K562 (cell line): ENCODE data around the gene RAB3C. TPM values are rescaled to one million over a fixed set of nuclear protein-coding genes. Genes with fewer than 3 reads are reported as not detected.

Experiments used
- ATAC-seq: fragments of 200-7000 bp; cut with Tn5 transposase; 3 replicates; pipeline ENCODE4 v1.9.1; 2020; ENCODE audit warnings: moderate library complexity
- BruUV-seq: library from RNA; stranded (reverse); fragments of 400-500 nt; replicated peaks from 2 replicates; lab custom pipeline; 2021; lab: Mats Ljungman, UMichigan
- CTCF ChIA-PET: fragments of 300-600 bp; formaldehyde crosslinking; extraction: SDS; loops from one replicate; lab custom pipeline; 2021; ENCODE audit warnings: low intra/inter-chr PET ratio; lab: Yijun Ruan, JAX
- POLR2A ChIA-PET: fragments of 300-600, 350-650 bp; sonication (Branson Sonifier 250); formaldehyde crosslinking; extraction: SDS; loops from one replicate; lab custom pipeline; 2021; ENCODE audit warnings: antibody characterized with exemption, inconsistent platforms; lab: Yijun Ruan, JAX
- DNase-seq, 4 experiments: peaks; one replicate each; pipeline versions ENCODE4 v3.0.0 to v3.0.0-alpha.2; 2011 to 2018; ENCODE audit warnings: low spot score in 3 of 4, mixed read lengths in 3 of 4; ENCODE audit errors: extremely low read depth in 1 of 4
- FAIRE-seq: peaks from 2 replicates; lab custom pipeline; 2011; peaks lifted over from hg19 to GRCh38; lab: Jason Lieb, UNC
- H2AFZ ChIP-seq: 2 replicates; pipeline ENCODE4 v1.6.0; 2011; ENCODE audit warnings: low read depth, low read length, control low read depth, inconsistent platforms
- H3K27ac ChIP-seq: fragments of 200-600 bp; 3 replicates; pipeline ENCODE4 v1.8.0; 2011; ENCODE audit warnings: low read depth, mild to moderate bottlenecking, control low read depth, inconsistent platforms, low read length, moderate library complexity, mixed read lengths; ENCODE audit errors: extremely low read depth
- H3K27me3 ChIP-seq, 2 experiments: fragments of 300-600 bp in 1 of 2; 2 replicates in 1 of 2; 3 replicates in 1 of 2; pipeline versions ENCODE4 v1.6.0 to v1.8.0; 2011; ENCODE audit warnings: inconsistent platforms in 2 of 2, low read length in 2 of 2, mild to moderate bottlenecking in 1 of 2, mixed read lengths in 1 of 2, moderate library complexity in 1 of 2; ENCODE audit not compliant: control insufficient read depth in 2 of 2, insufficient read depth in 2 of 2
- H3K36me3 ChIP-seq: fragments of 300-600 bp; 3 replicates; pipeline ENCODE4 v1.8.0; 2011; ENCODE audit warnings: mild to moderate bottlenecking, low read length, inconsistent platforms; ENCODE audit not compliant: control insufficient read depth, insufficient read depth
- H3K4me1 ChIP-seq, 2 experiments: fragments of 200-600 bp in 1 of 2; replicated peaks in 1 of 2; 2 replicates in 1 of 2; 3 replicates in 1 of 2; pipeline versions ENCODE4 v1.5.1 to v1.8.0; 2011; ENCODE audit warnings: inconsistent platforms in 2 of 2, low read length in 2 of 2, mild to moderate bottlenecking in 1 of 2, mixed read lengths in 1 of 2, moderate library complexity in 1 of 2; ENCODE audit not compliant: control insufficient read depth in 2 of 2, insufficient read depth in 2 of 2
- H3K4me2 ChIP-seq: 2 replicates; pipeline ENCODE4 v1.6.1; 2011; ENCODE audit warnings: low read length, control low read depth, inconsistent platforms, mixed read lengths; ENCODE audit not compliant: insufficient read depth
- H3K4me3 ChIP-seq: fragments of 200-600 bp; sonication (generic), shearing (Covaris generic); 2 replicates; pipeline ENCODE4 v1.5.1; 2016; ENCODE audit warnings: control low read depth, inconsistent platforms
- H3K79me2 ChIP-seq: fragments of 200-600 bp; 3 replicates; pipeline ENCODE4 v1.8.0; 2011; ENCODE audit warnings: low read length, inconsistent platforms; ENCODE audit not compliant: control insufficient read depth, insufficient read depth
- H3K9ac ChIP-seq, 2 experiments: 2 replicates each; pipeline versions ENCODE4 v1.6.0 to v1.6.1; 2011; ENCODE audit warnings: low read depth in 2 of 2, low read length in 2 of 2, control low read depth in 1 of 2, inconsistent platforms in 1 of 2, mild to moderate bottlenecking in 1 of 2, mixed read lengths in 1 of 2; ENCODE audit not compliant: insufficient read depth in 1 of 2
- H3K9me1 ChIP-seq: one replicate; pipeline ENCODE4 v1.6.0; 2011; ENCODE audit warnings: inconsistent platforms, mild to moderate bottlenecking, low read length, moderate library complexity; ENCODE audit not compliant: control insufficient read depth, insufficient read depth
- H3K9me3 ChIP-seq: replicated peaks from 2 replicates; pipeline ENCODE4 v1.5.1; 2011; ENCODE audit warnings: low read depth, low read length, inconsistent platforms; ENCODE audit not compliant: control insufficient read depth, insufficient read depth
- H4K20me1 ChIP-seq: replicated peaks from 2 replicates; pipeline ENCODE4 v1.6.1; 2011; ENCODE audit warnings: low read length, inconsistent platforms, mixed read lengths; ENCODE audit not compliant: control insufficient read depth, insufficient read depth
- CBX2 ChIP-seq: fragments of 200-600 bp; sonication (generic); IDR thresholded peaks from one replicate; pipeline ENCODE4 v1.6.1; 2012; ENCODE audit warnings: mild to moderate bottlenecking, low read length, inconsistent platforms; ENCODE audit not compliant: insufficient read depth, poor library complexity, severe bottlenecking
- E2F6 ChIP-seq, 2 experiments: IDR thresholded peaks; 2 replicates each; pipeline ENCODE4 v1.6.1; 2011; ENCODE audit warnings: borderline replicate concordance in 1 of 2, control low read depth in 1 of 2, low read depth in 1 of 2, low read length in 1 of 2, mild to moderate bottlenecking in 1 of 2, mixed read lengths in 1 of 2, moderate library complexity in 1 of 2; ENCODE audit not compliant: insufficient read depth in 1 of 2, insufficient read length in 1 of 2, poor library complexity in 1 of 2, severe bottlenecking in 1 of 2; ENCODE audit errors: extremely low read depth in 1 of 2
- ESRRA ChIP-seq: fragments of 450-650 bp; IDR thresholded peaks from 2 replicates; pipeline ENCODE4 v1.6.1; 2014; ENCODE audit warnings: low read depth, mild to moderate bottlenecking, moderate library complexity, borderline replicate concordance
- HDAC6 ChIP-seq: IDR thresholded peaks from 2 replicates; pipeline ENCODE4 v1.6.1; 2012; ENCODE audit warnings: low read depth, mild to moderate bottlenecking, control low read depth, inconsistent platforms, low read length, moderate library complexity
- ILF3 ChIP-seq: fragments of 450-650 bp; IDR thresholded peaks from 2 replicates; pipeline ENCODE4 v1.6.1; 2018; ENCODE audit warnings: antibody characterized with exemption, mild to moderate bottlenecking, moderate library complexity, borderline replicate concordance
- MYBL2 ChIP-seq, 2 experiments: fragments of 450-650 bp in 1 of 2; sonication (generic) in 1 of 2; formaldehyde crosslinking in 1 of 2; IDR thresholded peaks; 2 replicates each; pipeline versions ENCODE4 v1.6.1 to v1.8.1; 2017 to 2022; ENCODE audit warnings: borderline replicate concordance in 1 of 2, inconsistent platforms in 1 of 2, low read depth in 1 of 2, mild to moderate bottlenecking in 1 of 2, missing genetic modification reagents in 1 of 2, moderate library complexity in 1 of 2
- MYNN ChIP-seq, 2 experiments: sonication (generic); formaldehyde crosslinking in 1 of 2; IDR thresholded peaks; 2 replicates each; pipeline versions ENCODE4 v1.5.0 to v1.6.1; 2016 to 2020; ENCODE audit warnings: antibody characterized with exemption in 1 of 2, missing genetic modification reagents in 1 of 2
- NELFE ChIP-seq: IDR thresholded peaks from 2 replicates; pipeline ENCODE4 v1.6.1; 2011; ENCODE audit warnings: mild to moderate bottlenecking; ENCODE audit not compliant: insufficient read depth, insufficient read length
- NR2C1 ChIP-seq, 2 experiments: fragments of 450-650 bp; IDR thresholded peaks; 2 replicates each; pipeline ENCODE4 v1.6.1; 2017; ENCODE audit warnings: mild to moderate bottlenecking in 2 of 2, antibody characterized with exemption in 1 of 2, inconsistent platforms in 1 of 2, missing compliant biosample characterization in 1 of 2, missing genetic modification characterization in 1 of 2
- PATZ1 ChIP-seq: fragments of 250-450 bp; sonication (Bioruptor Pico); IDR thresholded peaks from 2 replicates; pipeline ENCODE4 v1.5.0; 2020; ENCODE audit warnings: mild to moderate bottlenecking, borderline replicate concordance
- PML ChIP-seq: IDR thresholded peaks from 2 replicates; pipeline ENCODE4 v1.6.1; 2012; ENCODE audit warnings: low read length, inconsistent platforms
- RFX5 ChIP-seq: IDR thresholded peaks from 2 replicates; pipeline ENCODE4 v1.6.1; 2011; ENCODE audit warnings: low read depth, mild to moderate bottlenecking, improper control_type of control experiment, low read length
- RNF219 ChIP-seq: fragments of 250-450 bp; sonication (Bioruptor Pico); IDR thresholded peaks from 2 replicates; pipeline ENCODE4 v1.5.0; 2022; ENCODE audit warnings: mild to moderate bottlenecking
- SMAD1 ChIP-seq: fragments of 150-350 bp; IDR thresholded peaks from 2 replicates; pipeline ENCODE4 v1.6.1; 2014; ENCODE audit warnings: low read length, low read depth; ENCODE audit not compliant: partially characterized antibody
- TAF7 ChIP-seq: fragments of 450-650 bp; IDR thresholded peaks from 2 replicates; pipeline ENCODE4 v1.6.1; 2016; ENCODE audit warnings: missing genetic modification characterization, missing compliant biosample characterization
- ZBTB1 ChIP-seq: sonication (generic); formaldehyde crosslinking; IDR thresholded peaks from 2 replicates; pipeline ENCODE4 v1.8.1; 2023; ENCODE audit warnings: missing genetic modification reagents, low read depth, mild to moderate bottlenecking, borderline replicate concordance
- ZNF140 ChIP-seq: fragments of 250-450 bp; sonication (Bioruptor Pico); IDR thresholded peaks from 2 replicates; pipeline ENCODE4 v1.8.0; 2021; ENCODE audit warnings: moderate library complexity, mild to moderate bottlenecking, inconsistent platforms
- WGBS: fragments of 100-300 bp; shearing (Covaris generic); methylation state at CpG from one replicate; pipeline ENCODE4 v1.1.6; 2016; ENCODE audit warnings: low coverage, mixed read lengths; ENCODE audit not compliant: insufficient coverage; ENCODE audit errors: missing lambda C conversion rate; 5-methylcytosine and 5-hydroxymethylcytosine counted together
- in situ Hi-C: fragments of 300-500 bp; cut with MboI; formaldehyde crosslinking; loops from 4 replicates; pipeline ENCODE4 v1.15.0; 2018; ENCODE audit warnings: inconsistent platforms, mixed read lengths
- intact Hi-C: fragments of 100-400 bp; cut with micrococcal nuclease; formaldehyde crosslinking; loops from 2 replicates; pipeline ENCODE4 v1.14.2; 2022
- polyA plus RNA-seq, 8 experiments: library from polyadenylated mRNA; depleted of rRNA in 4 of 8; stranded (reverse) in 5 of 8; unstranded in 3 of 8; fragments of >200 nt; fragmentation: Nextera tagmentation in 2 of 8; fragmentation: Illumina TruSeq in 1 of 8; extraction: Ambion mirVana in 2 of 8; extraction: Trizol in 1 of 8; gene quantifications; 2 replicates each; pipeline versions ENCODE4 v1.2.1 to v1.2.3, GENCODE V29; 2011 to 2014; ENCODE audit warnings: inconsistent platforms in 1 of 8, missing spikeins in 1 of 8
- total RNA-seq, 7 experiments: library from RNA; depleted of rRNA in 6 of 7; stranded (reverse); fragments of >200 nt in 6 of 7; fragmentation: Illumina TruSeq in 2 of 7; extraction: Trizol in 2 of 7; gene quantifications; 2 replicates each; pipeline versions ENCODE4 v1.2.1 to v1.2.3, GENCODE V29; 2011 to 2021; ENCODE audit warnings: low replicate concordance in 1 of 7

The RAB3C gene
- total and polyA plus RNA-seq, 9 of the 15 experiments (the other 6 are each of a cell fraction or from before 2014, with no cell fraction given) = not detected

- Histone ChIP-seq H2AFZ (no peak overlapping the region), H3K36me3 (no peaks in the 10 kb centered on the region), H3K9ac (no peak overlapping the region), H3K27me3 (no peaks in the 10 kb centered on the region), H3K9me1 (no peaks in the 10 kb centered on the region), H3K79me2 (no peaks in the 10 kb centered on the region), H3K4me1 (no peaks in the 10 kb centered on the region), H3K4me3 (no peak overlapping the region), H3K9me3 (no peaks in the 10 kb centered on the region), H3K4me2 (no peak overlapping the region), H3K27ac (no peak overlapping the region), H4K20me1 (no peaks in the 10 kb centered on the region)
- no TSS peak for BruUV-seq
- DNase-seq = no peak
- ChIA-PET CTCF (no interaction called here), POLR2A (no interaction called here)
- in situ Hi-C loops (no loop called here), intact Hi-C loops (no loop called here)
- WGBS = 0% methylated on average over 2 of the region's 2 CpGs
- TF ChIP-seq ILF3 (no peak), SMAD1 (no peak), NELFE (no peak), TAF7 (tag) (no peak), PATZ1 (CRISPR knock-in tag) (no peak), ZNF140 (no peak), NR2C1 (IDR thresholded peaks at IDR 0.05) (no peak), NR2C1 (tag; IDR thresholded peaks at IDR 0.05) (no peak), RFX5 (no peak), HDAC6 (no peak), ZBTB1 (no peak), RNF219 (no peak), E2F6 (IDR thresholded peaks at IDR 0.05; ENCODE audit: borderline replicate concordance in 1 of 2, extremely low read depth in 1 of 2, insufficient read depth in 1 of 2, insufficient read length in 1 of 2, low read depth in 1 of 2, low read length in 1 of 2, poor library complexity in 1 of 2, severe bottlenecking in 1 of 2) (no peak), PML (no peak), MYNN (IDR thresholded peaks at IDR 0.05) (no peak), MYNN (CRISPR knock-in tag; IDR thresholded peaks at IDR 0.05) (no peak), CBX2 (no peak), ESRRA (no peak), MYBL2 (IDR thresholded peaks at IDR 0.05; ENCODE audit: low read depth) (no peak), MYBL2 (CRISPR knock-in tag; IDR thresholded peaks at IDR 0.05; ENCODE audit: borderline replicate concordance) (no peak)
- no peak for ATAC-seq
- FAIRE-seq = no peak
These were observed 91.8 kb downstream of the RAB3C start for GRCh38 chr5:58674711-58675110.
